Measurements from ENCODE around the gene EHD1.
A peak's percentile ranks its signal among the peaks of the same experiment; 100 is the strongest.

EHD1 gene

GRCh38 chr11:64861227-64861975 lies 17.0 kb downstream of the EHD1 start:
- H3K9me3 ChIP-seq (ENCODE audit: insufficient read depth, low read depth, low read length), result no peaks in the 10 kb centered on the region
- WGBS, result 84% methylated on average over 6 of the region's 6 CpGs
- H3K36me3 ChIP-seq (ENCODE audit: insufficient read depth, low read length), result peaks cover 5% of the 10 kb centered on the region; the same call in 1 of the 2 replicates
- H3K27me3 ChIP-seq (ENCODE audit: insufficient read depth, low read length), result no peaks in the 10 kb centered on the region
- no peak overlapping the region for H3K4me3 ChIP-seq (ENCODE audit: low read length)
- H3K4me1 ChIP-seq (ENCODE audit: insufficient read depth, low read length), result peaks cover 20% of the 10 kb centered on the region; the same call in 1 of the 2 replicates
- no peak overlapping the region for H3K9ac ChIP-seq (ENCODE audit: low read depth, low read length)
- H3K27ac ChIP-seq (ENCODE audit: low read depth, low read length), result no peak overlapping the region

- peaks cover 13% of the 10 kb centered on the region; the same call in 1 of the 2 replicates for H3K4me1 ChIP-seq (ENCODE audit: insufficient read depth, low read length)
- H3K9ac ChIP-seq (ENCODE audit: low read depth, low read length), result no peak overlapping the region; the same call in 1 of the 2 replicates
- no peak overlapping the region for H3K27ac ChIP-seq (ENCODE audit: low read depth, low read length)
- H3K4me3 ChIP-seq (ENCODE audit: low read length), result no peak overlapping the region
- H3K27me3 ChIP-seq (ENCODE audit: insufficient read depth, low read length), result no peaks in the 10 kb centered on the region
- H3K9me3 ChIP-seq (ENCODE audit: insufficient read depth, low read depth, low read length), result no peaks in the 10 kb centered on the region
- H3K36me3 ChIP-seq (ENCODE audit: insufficient read depth, low read length), result peaks cover 5% of the 10 kb centered on the region; the same call in 1 of the 2 replicates
- 95% methylated on average over 33 of the region's 33 CpGs for WGBS
These were observed 18.6 kb downstream of the EHD1 start for GRCh38 chr11:64859542-64860414.

GRCh38 chr11:64858467-64859263 lies 19.8 kb downstream of the EHD1 start:
- H3K4me3 ChIP-seq (ENCODE audit: low read length), result no peak overlapping the region
- 92% methylated on average over 19 of the region's 19 CpGs for WGBS
- H3K36me3 ChIP-seq (ENCODE audit: insufficient read depth, low read length), result peaks cover 13% of the 10 kb centered on the region
- H3K4me1 ChIP-seq (ENCODE audit: insufficient read depth, low read length), result peaks cover 2% of the 10 kb centered on the region; the same call in 1 of the 2 replicates
- H3K9me3 ChIP-seq (ENCODE audit: insufficient read depth, low read depth, low read length), result no peaks in the 10 kb centered on the region
- H3K27ac ChIP-seq (ENCODE audit: low read depth, low read length), result no peak overlapping the region
- no peak overlapping the region for H3K9ac ChIP-seq (ENCODE audit: low read depth, low read length)
- no peaks in the 10 kb centered on the region for H3K27me3 ChIP-seq (ENCODE audit: insufficient read depth, low read length)

- peaks cover 14% of the 10 kb centered on the region for H3K36me3 ChIP-seq (ENCODE audit: insufficient read depth, low read length)
- H3K27me3 ChIP-seq (ENCODE audit: insufficient read depth, low read length), result no peaks in the 10 kb centered on the region
- no peaks in the 10 kb centered on the region; the same call in 1 of the 2 replicates for H3K4me1 ChIP-seq (ENCODE audit: insufficient read depth, low read length)
- H3K9ac ChIP-seq (ENCODE audit: low read depth, low read length), result no peak overlapping the region
- H3K4me3 ChIP-seq (ENCODE audit: low read length), result no peak overlapping the region
- no peaks in the 10 kb centered on the region for H3K9me3 ChIP-seq (ENCODE audit: insufficient read depth, low read depth, low read length)
- WGBS, result 97% methylated on average over 6 of the region's 6 CpGs
- no peak overlapping the region for H3K27ac ChIP-seq (ENCODE audit: low read depth, low read length)
These were observed 20.9 kb downstream of the EHD1 start for GRCh38 chr11:64857485-64857884.

DNA sequence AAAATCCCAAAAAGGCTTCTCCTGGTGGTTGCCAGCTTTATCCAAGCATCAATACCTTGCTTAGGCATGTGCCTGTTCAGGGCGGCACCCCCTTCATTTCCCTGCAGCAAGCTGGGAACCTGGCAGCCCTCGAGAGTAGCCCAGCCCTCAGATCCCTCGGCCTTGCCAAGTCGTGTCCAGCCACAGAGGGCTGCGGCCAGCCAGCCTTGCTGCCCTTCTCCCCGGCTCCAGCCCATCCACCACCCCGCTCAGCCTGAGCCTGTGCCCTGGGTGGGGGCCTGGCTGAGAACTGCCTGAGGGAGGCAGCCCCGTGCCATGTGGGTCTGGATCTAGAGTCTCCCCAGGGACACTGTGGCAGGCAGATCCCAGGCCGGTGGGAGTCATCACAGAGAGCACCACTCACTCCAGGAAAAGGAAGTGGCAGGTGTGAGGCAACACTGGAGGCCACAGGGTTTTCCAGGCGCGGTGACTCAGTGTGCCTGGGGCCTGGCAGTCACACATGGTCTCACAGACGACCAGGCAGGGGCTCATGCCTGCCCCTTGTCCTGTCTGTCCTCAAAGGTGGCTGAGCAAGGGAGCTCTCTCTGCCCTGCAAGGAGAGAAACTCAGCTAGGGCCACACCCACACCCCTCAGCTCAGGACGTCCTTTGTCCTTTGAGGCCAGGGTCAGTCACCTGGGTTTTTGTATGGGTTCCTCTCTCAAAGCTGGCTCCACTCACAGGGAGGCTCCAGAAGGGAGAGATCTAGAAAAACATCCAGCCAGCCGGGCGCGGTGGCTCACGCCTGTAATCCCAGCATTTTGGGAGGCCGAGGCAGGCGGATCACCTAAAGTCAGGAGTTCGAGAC lies 21.8 kb downstream of the EHD1 start:
- Histone ChIP-seq H3K36me3 (ENCODE audit: insufficient read depth, low read length) (peaks cover 14% of the 10 kb centered on the region), H3K4me3 (ENCODE audit: low read length) (no peak overlapping the region), H3K9me3 (ENCODE audit: insufficient read depth, low read depth, low read length) (no peaks in the 10 kb centered on the region), H3K4me1 (ENCODE audit: insufficient read depth, low read length) (peaks cover under 1% of the 10 kb centered on the region), H3K9ac (ENCODE audit: low read depth, low read length) (no peak overlapping the region; the same call in 1 of the 2 replicates), H3K27me3 (ENCODE audit: insufficient read depth, low read length) (no peaks in the 10 kb centered on the region), H3K27ac (ENCODE audit: low read depth, low read length) (no peak overlapping the region)
- WGBS, result 91% methylated on average over 20 of the region's 20 CpGs

- Histone ChIP-seq H3K27me3 (ENCODE audit: insufficient read depth, low read length) (no peaks in the 10 kb centered on the region), H3K4me1 (ENCODE audit: insufficient read depth, low read length) (peaks cover 8% of the 10 kb centered on the region), H3K36me3 (ENCODE audit: insufficient read depth, low read length) (peaks cover 14% of the 10 kb centered on the region), H3K9me3 (ENCODE audit: insufficient read depth, low read depth, low read length) (no peaks in the 10 kb centered on the region), H3K4me3 (ENCODE audit: low read length) (no peak overlapping the region), H3K27ac (ENCODE audit: low read depth, low read length) (no peak overlapping the region), H3K9ac (ENCODE audit: low read depth, low read length) (peak overlapping the region; percentile 18; the same call in 1 of the 2 replicates)
- WGBS, result 89% methylated on average over 18 of the region's 22 CpGs
These were observed 22.7 kb downstream of the EHD1 start for GRCh38 chr11:64855596-64856304.

DNA sequence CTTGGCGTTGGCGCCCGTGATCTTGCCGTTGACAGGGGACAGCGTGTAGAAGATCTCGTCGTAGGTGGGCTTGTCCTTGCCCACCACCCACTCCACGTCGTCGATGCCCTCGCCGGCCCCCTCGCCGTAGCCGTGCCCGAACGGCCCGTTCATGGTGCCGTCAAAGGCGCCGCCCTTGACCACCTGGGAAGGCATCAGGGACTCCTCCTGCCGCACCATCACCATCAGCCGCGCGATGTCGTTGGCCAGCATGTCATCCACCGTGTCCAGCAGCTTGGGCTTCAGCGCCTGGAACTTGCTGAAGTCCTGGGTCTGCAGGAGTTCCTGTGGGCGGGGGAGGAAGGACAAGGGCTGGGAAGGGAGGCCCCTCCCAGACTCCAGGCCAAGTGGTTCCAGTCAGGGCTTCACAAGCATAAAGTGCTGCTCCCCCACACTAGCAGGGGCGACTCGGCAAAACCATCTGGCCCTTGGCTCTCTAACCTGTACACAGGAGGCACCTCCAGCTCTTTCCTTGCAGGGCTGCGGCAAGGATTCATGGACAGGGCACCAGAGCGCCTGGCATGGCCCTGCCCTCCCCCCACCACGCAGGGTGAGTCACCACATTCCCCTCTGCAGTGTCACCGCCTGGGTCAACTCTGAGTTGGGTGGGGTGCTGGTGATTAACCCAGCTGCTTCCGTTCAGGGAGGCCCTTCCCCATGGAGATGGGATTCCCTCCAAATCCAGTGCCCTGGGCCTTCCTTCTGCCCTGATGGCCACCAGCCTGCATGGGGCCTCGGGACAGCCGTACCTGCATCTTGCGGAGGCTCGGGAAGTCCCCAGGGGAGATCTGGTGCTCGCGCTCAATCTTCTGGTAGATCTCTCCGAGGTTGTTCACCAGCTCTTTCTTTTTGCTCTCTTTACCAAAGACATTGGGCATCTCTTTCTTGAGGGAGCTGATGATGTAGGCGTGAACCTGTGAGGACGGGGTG lies 23.6 kb downstream of the EHD1 start:
- no peak overlapping the region for H3K4me3 ChIP-seq (ENCODE audit: low read length)
- no peaks in the 10 kb centered on the region for H3K27me3 ChIP-seq (ENCODE audit: insufficient read depth, low read length)
- H3K4me1 ChIP-seq (ENCODE audit: insufficient read depth, low read length), result peaks cover 8% of the 10 kb centered on the region
- no peaks in the 10 kb centered on the region for H3K9me3 ChIP-seq (ENCODE audit: insufficient read depth, low read depth, low read length)
- peaks cover 11% of the 10 kb centered on the region for H3K36me3 ChIP-seq (ENCODE audit: insufficient read depth, low read length)
- peak overlapping the region; percentile 57; the same call in 1 of the 2 replicates for H3K27ac ChIP-seq (ENCODE audit: low read depth, low read length)
- whole genome bisulfite sequencing, result 91% methylated on average over 45 of the region's 45 CpGs
- 0 out of 2 replicates have a peak overlapping the region, but pooled peaks have one; percentile 18 for H3K9ac ChIP-seq (ENCODE audit: low read depth, low read length)

DNA sequence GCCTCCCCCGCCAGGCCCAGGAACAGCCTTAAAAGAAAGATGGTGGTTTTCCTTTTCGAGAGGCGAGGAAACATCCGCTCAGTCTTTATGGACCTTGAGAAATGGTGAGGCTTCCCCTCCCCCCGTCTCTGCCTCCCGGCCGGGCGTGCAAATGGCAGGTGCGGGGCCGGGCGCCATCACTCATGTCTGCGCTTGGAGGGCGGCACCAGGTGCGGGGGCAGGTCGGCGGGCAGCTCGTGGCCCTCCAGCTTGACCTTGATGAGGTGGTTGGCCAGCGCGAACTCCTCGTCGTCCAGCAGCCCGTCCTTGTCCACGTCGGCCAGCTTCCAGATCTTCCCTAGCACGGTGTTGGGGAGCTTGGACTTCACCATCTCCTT lies 24.3 kb downstream of the EHD1 start:
- 95% methylated on average over 25 of the region's 25 CpGs for WGBS
- Histone ChIP-seq H3K9ac (ENCODE audit: low read depth, low read length) (no peak overlapping the region), H3K9me3 (ENCODE audit: insufficient read depth, low read depth, low read length) (no peaks in the 10 kb centered on the region), H3K27ac (ENCODE audit: low read depth, low read length) (no peak overlapping the region; the same call in 1 of the 2 replicates), H3K27me3 (ENCODE audit: insufficient read depth, low read length) (no peaks in the 10 kb centered on the region), H3K4me3 (ENCODE audit: low read length) (no peak overlapping the region), H3K4me1 (ENCODE audit: insufficient read depth, low read length) (peaks cover 8% of the 10 kb centered on the region), H3K36me3 (ENCODE audit: insufficient read depth, low read length) (peaks cover 10% of the 10 kb centered on the region)

GRCh38 chr11:64853709-64854108 lies 24.7 kb downstream of the EHD1 start:
- H3K4me3 ChIP-seq (ENCODE audit: low read length), result no peak overlapping the region
- peaks cover 8% of the 10 kb centered on the region for H3K4me1 ChIP-seq (ENCODE audit: insufficient read depth, low read length)
- H3K36me3 ChIP-seq (ENCODE audit: insufficient read depth, low read length), result peaks cover 8% of the 10 kb centered on the region
- H3K27me3 ChIP-seq (ENCODE audit: insufficient read depth, low read length), result no peaks in the 10 kb centered on the region
- H3K9me3 ChIP-seq (ENCODE audit: insufficient read depth, low read depth, low read length), result no peaks in the 10 kb centered on the region
- no peak overlapping the region for H3K9ac ChIP-seq (ENCODE audit: low read depth, low read length)
- WGBS, result 90% methylated on average over 27 of the region's 27 CpGs
- H3K27ac ChIP-seq (ENCODE audit: low read depth, low read length), result no peak overlapping the region

All from HUES64 (cell line).